Panc1 (cell line): ENCODE data around the gene MYH14. TPM values are rescaled to one million over a fixed set of nuclear protein-coding genes. Genes with fewer than 3 reads are reported as not detected.

Source experiments
- ATAC-seq: fragments of 200-7000 bp; cut with Tn5 transposase; 2 replicates; pipeline ENCODE4 v1.9.1; 2020; ENCODE audit warnings: mild to moderate bottlenecking, moderate library complexity
- BruUV-seq: library from RNA; stranded (reverse); fragments of 400-500 nt; replicated peaks from 2 replicates; lab custom pipeline; 2021; lab: Mats Ljungman, UMichigan
- CTCF ChIA-PET: fragments of 300-600 bp; sonication (Branson Sonifier 250); formaldehyde crosslinking; loops from one replicate; lab custom pipeline; 2022; ENCODE audit warnings: antibody characterized with exemption; lab: Charles Lee
- POLR2A ChIA-PET: fragments of 300-600 bp; sonication (Branson Sonifier 250); formaldehyde crosslinking; loops from one replicate; lab custom pipeline; 2022; ENCODE audit warnings: antibody characterized with exemption; lab: Charles Lee
- DNase-seq: peaks from one replicate; pipeline ENCODE4 v3.0.0-alpha.2; 2010; ENCODE audit warnings: low read depth, low spot score
- H3K27ac ChIP-seq: 2 replicates; pipeline ENCODE4 v1.5.1; 2011; ENCODE audit warnings: mild to moderate bottlenecking, low read length, inconsistent platforms
- H3K27me3 ChIP-seq: fragments of 200-500 bp; sonication (Bioruptor generic); 2 replicates; pipeline ENCODE4 v1.6.0; 2014; ENCODE audit warnings: low read length, inconsistent platforms; ENCODE audit not compliant: control insufficient read depth, insufficient read depth
- H3K36me3 ChIP-seq: fragments of 200-500 bp; sonication (Bioruptor generic); 2 replicates; pipeline ENCODE4 v1.5.1; 2014; ENCODE audit warnings: inconsistent platforms, mild to moderate bottlenecking, low read length, moderate library complexity; ENCODE audit not compliant: control insufficient read depth, insufficient read depth
- H3K4me1 ChIP-seq: 2 replicates; pipeline ENCODE4 v1.5.1; 2011; ENCODE audit warnings: inconsistent platforms, mild to moderate bottlenecking, low read length, moderate library complexity; ENCODE audit not compliant: control insufficient read depth, insufficient read depth
- H3K4me3 ChIP-seq, 2 experiments: 2 replicates each; pipeline ENCODE4 v1.5.1; 2011 to 2012; ENCODE audit warnings: low read depth in 2 of 2, low read length in 2 of 2, mild to moderate bottlenecking in 2 of 2, inconsistent platforms in 1 of 2, moderate library complexity in 1 of 2
- H3K9me3 ChIP-seq: fragments of 200-500 bp; sonication (Bioruptor generic); 2 replicates; pipeline ENCODE4 v1.5.1; 2014; ENCODE audit warnings: low read depth, mild to moderate bottlenecking, inconsistent platforms, low read length, moderate library complexity; ENCODE audit not compliant: control insufficient read depth, insufficient read depth
- CTCF ChIP-seq: fragments of 450-650 bp; IDR thresholded peaks from 2 replicates; pipeline ENCODE4 v1.5.1; 2017; ENCODE audit warnings: mild to moderate bottlenecking
- POLR2AphosphoS5 ChIP-seq: IDR thresholded peaks from 2 replicates; pipeline ENCODE4 v1.6.1; 2012; ENCODE audit warnings: mild to moderate bottlenecking, low read depth, low read length, moderate library complexity
- SIN3A ChIP-seq: IDR thresholded peaks from 2 replicates; pipeline ENCODE4 v1.6.1; 2012; ENCODE audit warnings: low read depth, mild to moderate bottlenecking, low read length, moderate library complexity, borderline replicate concordance; ENCODE audit not compliant: insufficient read depth
- TCF7L2 ChIP-seq: IDR thresholded peaks from 2 replicates; pipeline ENCODE4 v1.6.1; 2011; ENCODE audit warnings: mild to moderate bottlenecking, low read depth, low read length, inconsistent platforms
- in situ Hi-C: cut with HindIII; loops from 2 replicates; pipeline ENCODE4 v1.10.0; 2016; ENCODE audit warnings: low sequenced_read_pairs, low pct_unique_long_range_greater_than_20kb
- intact Hi-C: fragments of 100-400 bp; cut with micrococcal nuclease; formaldehyde crosslinking; loops from one replicate; pipeline ENCODE4 v1.10.0; 2022; ENCODE audit not compliant: unreplicated experiment
- total RNA-seq: library from RNA; stranded (reverse); gene quantifications from one replicate; pipeline ENCODE4 v1.2.1, GENCODE V29; 2021; ENCODE audit not compliant: unreplicated experiment
- TF ChIP-seq, protein P1 (sequence below), 2 experiments: IDR thresholded peaks; 2 replicates each; pipeline ENCODE4 v1.6.1; 2011 to 2012; ENCODE audit warnings: low read depth in 2 of 2, control low read depth in 1 of 2, low read length in 1 of 2, mild to moderate bottlenecking in 1 of 2, moderate library complexity in 1 of 2; ENCODE audit not compliant: insufficient read depth in 1 of 2

The MYH14 gene
- total RNA-seq, 1 experiment from 2014 or later: 23.8 TPM

- intact Hi-C loops (no loop called here), in situ Hi-C loops (no loop called here)
- no peaks in the 10 kb centered on the region for H3K36me3 ChIP-seq
- TF ChIP-seq, protein P1, sequence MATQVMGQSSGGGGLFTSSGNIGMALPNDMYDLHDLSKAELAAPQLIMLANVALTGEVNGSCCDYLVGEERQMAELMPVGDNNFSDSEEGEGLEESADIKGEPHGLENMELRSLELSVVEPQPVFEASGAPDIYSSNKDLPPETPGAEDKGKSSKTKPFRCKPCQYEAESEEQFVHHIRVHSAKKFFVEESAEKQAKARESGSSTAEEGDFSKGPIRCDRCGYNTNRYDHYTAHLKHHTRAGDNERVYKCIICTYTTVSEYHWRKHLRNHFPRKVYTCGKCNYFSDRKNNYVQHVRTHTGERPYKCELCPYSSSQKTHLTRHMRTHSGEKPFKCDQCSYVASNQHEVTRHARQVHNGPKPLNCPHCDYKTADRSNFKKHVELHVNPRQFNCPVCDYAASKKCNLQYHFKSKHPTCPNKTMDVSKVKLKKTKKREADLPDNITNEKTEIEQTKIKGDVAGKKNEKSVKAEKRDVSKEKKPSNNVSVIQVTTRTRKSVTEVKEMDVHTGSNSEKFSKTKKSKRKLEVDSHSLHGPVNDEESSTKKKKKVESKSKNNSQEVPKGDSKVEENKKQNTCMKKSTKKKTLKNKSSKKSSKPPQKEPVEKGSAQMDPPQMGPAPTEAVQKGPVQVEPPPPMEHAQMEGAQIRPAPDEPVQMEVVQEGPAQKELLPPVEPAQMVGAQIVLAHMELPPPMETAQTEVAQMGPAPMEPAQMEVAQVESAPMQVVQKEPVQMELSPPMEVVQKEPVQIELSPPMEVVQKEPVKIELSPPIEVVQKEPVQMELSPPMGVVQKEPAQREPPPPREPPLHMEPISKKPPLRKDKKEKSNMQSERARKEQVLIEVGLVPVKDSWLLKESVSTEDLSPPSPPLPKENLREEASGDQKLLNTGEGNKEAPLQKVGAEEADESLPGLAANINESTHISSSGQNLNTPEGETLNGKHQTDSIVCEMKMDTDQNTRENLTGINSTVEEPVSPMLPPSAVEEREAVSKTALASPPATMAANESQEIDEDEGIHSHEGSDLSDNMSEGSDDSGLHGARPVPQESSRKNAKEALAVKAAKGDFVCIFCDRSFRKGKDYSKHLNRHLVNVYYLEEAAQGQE (IDR thresholded peaks at IDR 0.05; ENCODE audit: insufficient read depth in 1 of 2, low read depth in 2 of 2, low read length in 1 of 2): no peak
- TF ChIP-seq CTCF (no peak), POLR2AphosphoS5 (no peak), SIN3A (no peak), TCF7L2 (no peak)
- H3K4me3 ChIP-seq: no peak overlapping the region
- CTCF ChIA-PET: no interaction called here
- no peak for DNase-seq
- H3K9me3 ChIP-seq: no peaks in the 10 kb centered on the region
- POLR2A ChIA-PET: interaction anchor here (0.6 kb wide), 1 partner anchor 41 kb away, joined by 13 read pairs; no protein-coding TSS in a partner anchor
- no TSS peak for BruUV-seq
- no peaks in the 10 kb centered on the region for H3K27me3 ChIP-seq
- no peak for ATAC-seq
- no peaks in the 10 kb centered on the region for H3K4me1 ChIP-seq
- H3K27ac ChIP-seq: no peak overlapping the region
These were observed 70.4 kb downstream of the MYH14 start for GRCh38 chr19:50273821-50274220.

DNA sequence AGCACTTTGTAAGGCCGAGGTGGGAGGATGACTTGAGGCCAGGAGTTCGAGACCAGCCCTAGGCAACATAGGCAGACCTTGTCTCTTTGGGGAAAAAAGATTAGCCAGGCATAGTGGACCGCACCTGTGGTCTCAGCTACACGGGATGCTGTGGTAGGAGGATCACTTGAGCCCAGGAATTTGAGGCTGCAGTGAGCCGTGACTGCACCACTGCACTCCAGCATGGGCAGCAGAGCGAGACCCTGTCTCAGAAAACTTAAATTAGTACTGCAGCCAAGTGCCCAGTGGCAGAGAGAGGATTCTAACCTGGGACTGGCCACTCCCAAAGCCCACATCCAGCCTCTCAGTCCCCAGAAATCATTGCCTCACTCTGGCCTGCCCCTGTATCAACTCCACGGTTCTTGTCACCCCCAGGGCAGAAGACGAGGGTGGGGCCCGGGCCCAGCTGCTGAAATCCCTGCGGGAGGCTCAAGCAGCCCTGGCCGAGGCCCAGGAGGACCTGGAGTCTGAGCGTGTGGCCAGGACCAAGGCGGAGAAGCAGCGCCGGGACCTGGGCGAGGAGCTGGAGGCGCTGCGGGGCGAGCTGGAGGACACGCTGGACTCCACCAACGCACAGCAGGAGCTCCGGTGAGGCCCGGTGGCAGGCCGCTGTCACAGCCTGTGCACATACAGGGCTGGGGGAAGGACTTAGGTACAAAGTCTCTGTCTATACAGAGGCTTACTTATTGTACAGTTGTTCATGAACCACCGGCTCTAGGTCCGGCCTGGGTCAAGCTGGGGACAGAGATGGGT, 72.4 kb downstream of the MYH14 start:
- Histone ChIP-seq H3K27ac (no peak overlapping the region), H3K27me3 (no peaks in the 10 kb centered on the region), H3K9me3 (no peaks in the 10 kb centered on the region), H3K4me3 (no peak overlapping the region), H3K4me1 (no peaks in the 10 kb centered on the region), H3K36me3 (no peaks in the 10 kb centered on the region)
- in situ Hi-C loops: no loop called here
- TF ChIP-seq SIN3A (no peak), POLR2AphosphoS5 (no peak), TCF7L2 (no peak)
- TF ChIP-seq, protein P1 (IDR thresholded peaks at IDR 0.05; ENCODE audit: insufficient read depth in 1 of 2, low read depth in 2 of 2, low read length in 1 of 2): no peak
- intact Hi-C loops: no loop called here
- ATAC-seq (no peak), DNase-seq (no peak)
- no TSS peak for BruUV-seq
- ChIA-PET CTCF (no interaction called here), POLR2A (no interaction called here)
